NCI-H128 (cell line): Measurements from ENCODE around the gene ATP6V0A1.
"Not testable (repeated sequence)": the region's sequence is repeated elsewhere in the genome, so short reads cannot be mapped to it uniquely, and the experiment has no call there.

ENCODE experiments used
- DNase-seq: peaks from one replicate; lab custom pipeline; 2025; ENCODE audit not compliant: unreplicated experiment; lab: John Stamatoyannopoulos, UW

ATP6V0A1 gene

DNA sequence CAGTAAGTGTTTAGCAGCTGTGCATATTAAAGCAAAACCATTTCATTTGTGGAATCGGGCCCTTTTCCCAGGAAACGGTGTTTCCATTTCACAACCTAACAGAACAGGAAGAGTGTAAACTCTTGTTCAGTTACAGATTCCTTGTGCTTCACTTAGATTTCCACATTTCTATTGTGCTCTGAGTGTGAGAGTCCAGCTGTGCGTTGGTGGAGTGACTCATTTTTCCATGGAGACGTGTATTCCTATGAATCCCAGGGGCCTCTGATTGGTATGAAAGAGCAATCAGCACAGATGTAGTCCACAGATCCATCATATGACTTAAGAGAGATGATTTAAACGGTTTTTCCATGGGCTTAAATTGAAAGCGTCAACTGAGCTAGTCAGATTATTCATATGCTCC is 22.3 kb upstream of the ATP6V0A1 start:
- no peak for DNase-seq

DNA sequence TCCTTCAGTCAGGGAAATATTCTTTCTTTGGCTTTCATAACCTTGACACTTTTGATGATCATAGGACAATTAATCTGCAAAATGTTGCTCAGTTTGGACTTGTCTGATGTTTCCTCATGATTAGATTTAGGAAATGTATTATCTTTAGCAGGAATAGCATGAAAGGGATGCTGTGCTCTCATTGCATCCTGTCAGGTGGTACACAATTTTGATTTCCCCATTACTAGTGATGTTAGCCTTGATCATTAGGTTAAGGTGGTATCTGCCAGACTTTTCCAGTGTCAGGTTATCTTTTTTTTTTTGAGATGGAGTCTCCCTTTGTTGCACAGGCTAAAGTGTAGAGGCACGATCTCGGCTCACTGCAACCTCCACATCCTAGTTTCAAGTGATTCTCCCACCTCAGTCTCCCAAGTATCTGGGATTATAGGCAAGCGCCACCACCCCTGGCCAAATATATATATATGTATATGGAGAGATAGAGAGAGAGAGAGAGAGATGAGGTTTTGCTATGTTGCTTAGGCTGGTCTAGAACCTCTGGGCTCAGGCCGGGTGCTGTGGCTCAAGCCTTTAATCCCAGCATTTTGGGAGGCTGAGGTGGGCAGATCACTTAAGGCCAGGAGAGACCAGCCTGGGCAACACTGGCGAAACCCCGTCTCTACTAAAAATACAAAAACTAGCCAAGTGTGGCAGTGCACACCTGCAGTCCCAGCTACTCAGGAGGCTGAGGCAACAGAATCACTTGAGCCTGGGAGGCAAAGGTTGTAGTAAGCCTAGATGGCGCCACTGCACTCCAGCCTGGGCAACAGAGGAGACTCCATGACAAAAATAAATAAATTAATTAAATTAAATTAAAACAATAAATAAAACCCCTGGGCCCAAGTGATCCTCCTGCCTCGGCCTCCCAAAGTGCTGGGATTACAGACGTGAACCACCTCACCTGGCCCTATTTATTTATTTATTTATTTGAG is 19.8 kb upstream of the ATP6V0A1 start:
- no peak for DNase-seq

- no peak for DNase-seq
These were observed 17.1 kb upstream of the ATP6V0A1 start for GRCh38 chr17:42441371-42442195.

DNA sequence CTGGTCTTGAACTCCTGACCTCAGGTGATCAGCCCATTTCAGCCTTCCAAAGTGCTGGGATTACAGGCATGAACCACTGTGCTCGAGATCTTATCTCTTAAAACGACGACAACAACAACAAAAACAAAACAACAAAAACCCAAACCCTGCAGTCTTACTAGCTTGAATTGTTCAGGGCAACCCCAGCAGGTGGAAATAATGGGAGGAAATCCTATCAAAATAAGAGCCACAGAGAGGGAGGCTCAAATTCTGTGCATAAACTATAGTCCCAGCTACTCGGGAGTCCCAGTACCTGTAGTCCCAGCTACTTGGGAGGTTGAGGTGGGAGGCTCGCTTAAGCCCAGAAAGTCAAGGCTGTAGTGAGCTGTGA is 16.5 kb upstream of the ATP6V0A1 start:
- DNase-seq: no peak

DNA sequence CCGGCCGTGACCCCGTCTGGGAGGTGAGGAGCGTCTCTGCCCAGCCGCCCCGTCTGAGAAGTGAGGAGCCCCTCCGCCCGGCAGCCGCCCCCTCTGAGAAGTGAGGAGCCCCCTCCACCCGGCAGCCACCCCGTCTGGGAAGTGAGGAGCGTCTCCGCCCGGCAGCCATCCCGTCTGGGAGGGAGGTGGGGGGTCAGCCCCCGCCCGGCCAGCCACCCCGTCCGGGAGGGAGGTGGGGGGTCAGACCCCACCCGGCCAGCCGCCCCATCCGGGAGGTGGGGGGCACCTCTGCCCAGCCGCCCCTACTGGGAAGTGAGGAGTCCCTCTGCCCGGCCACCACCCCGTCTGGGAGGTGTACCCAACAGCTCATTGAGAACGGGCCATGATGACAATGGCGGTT is 9.5 kb upstream of the ATP6V0A1 start:
- DNase-seq: not testable (repeated sequence)

DNA sequence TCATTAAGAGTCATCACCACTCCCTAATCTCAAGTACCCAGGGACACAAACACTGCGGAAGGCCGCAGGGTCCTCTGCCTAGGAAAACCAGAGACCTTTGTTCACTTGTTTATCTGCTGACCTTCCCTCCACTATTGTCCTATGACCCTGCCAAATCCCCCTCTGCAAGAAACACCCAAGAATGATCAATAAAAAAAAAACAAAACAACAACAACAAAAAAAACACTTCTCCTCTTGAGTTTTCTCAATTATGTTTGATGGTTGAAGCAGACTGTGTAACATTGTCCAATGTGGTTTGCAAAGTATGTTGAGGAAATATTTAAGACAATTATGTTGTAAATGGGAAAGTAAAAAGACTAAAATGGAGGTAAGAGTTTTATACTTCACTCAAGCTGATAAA is 8.8 kb upstream of the ATP6V0A1 start:
- not testable (repeated sequence) for DNase-seq

- DNase-seq: not testable (repeated sequence)
These were observed 7.4 kb upstream of the ATP6V0A1 start for GRCh38 chr17:42451270-42451669.

GRCh38 chr17:42453439-42453838 is 5.2 kb upstream of the ATP6V0A1 start:
- no peak for DNase-seq

DNA sequence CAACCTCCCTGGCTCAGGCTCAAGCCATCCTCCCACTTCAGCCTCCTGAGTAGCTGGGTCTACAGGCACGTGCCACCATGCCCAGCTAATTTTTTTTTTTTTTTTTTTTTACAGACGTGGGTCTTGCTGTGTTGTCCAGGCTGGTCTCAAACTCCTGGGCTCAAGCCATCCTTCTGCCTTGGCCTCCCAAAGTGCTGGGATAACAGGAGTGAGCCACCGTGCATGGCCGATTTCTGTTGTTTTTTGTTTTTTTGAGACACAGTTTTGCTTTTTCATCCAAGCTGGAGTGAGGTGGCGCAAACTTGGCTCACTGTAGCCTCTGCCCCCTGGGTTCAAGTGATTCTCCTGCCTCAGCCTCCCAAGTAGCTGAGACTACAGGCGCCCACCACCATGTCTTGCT is 3.7 kb upstream of the ATP6V0A1 start:
- not testable (repeated sequence) for DNase-seq

DNA sequence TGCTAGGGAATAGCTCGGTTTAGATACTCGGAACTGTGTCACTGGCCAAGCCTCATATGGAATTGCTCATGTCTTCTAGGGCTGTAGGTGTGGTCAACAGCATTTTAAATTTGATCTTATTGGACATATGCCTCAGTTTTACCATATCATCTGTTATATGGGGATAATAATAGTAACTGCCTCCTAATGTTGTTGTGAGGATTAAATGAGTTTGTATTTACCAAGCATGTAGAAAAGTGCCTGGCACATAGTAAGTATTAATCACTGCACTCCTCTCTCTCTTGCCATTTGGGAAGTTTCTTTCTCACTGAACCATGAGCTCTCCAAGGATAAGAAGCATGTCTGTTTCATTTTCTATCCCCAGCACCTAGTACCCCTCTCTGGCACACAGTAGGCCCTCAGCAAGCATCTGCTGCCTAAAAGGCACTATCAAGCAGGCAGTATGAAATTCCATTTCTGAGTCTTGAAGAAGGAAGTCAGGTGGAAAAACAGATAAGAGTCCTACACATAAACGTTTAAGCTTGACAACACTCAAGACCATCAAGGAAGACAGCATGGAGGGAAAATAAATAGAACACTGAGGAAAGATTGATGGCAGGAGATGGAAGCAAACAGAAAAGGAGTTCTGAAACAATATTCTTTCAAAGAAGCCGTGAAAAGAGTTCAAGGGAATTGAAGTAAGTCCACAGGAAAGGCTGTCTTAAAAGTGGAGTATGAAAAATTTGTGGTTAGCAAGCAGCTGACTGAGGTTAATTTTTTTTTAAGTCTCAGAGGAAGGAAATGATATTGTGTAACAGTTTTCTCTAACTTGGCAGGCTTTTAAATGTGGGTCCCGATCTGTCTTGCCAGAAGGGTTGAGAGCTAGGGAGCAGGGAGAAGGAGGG is 2.2 kb upstream of the ATP6V0A1 start:
- DNase-seq: no peak

DNA sequence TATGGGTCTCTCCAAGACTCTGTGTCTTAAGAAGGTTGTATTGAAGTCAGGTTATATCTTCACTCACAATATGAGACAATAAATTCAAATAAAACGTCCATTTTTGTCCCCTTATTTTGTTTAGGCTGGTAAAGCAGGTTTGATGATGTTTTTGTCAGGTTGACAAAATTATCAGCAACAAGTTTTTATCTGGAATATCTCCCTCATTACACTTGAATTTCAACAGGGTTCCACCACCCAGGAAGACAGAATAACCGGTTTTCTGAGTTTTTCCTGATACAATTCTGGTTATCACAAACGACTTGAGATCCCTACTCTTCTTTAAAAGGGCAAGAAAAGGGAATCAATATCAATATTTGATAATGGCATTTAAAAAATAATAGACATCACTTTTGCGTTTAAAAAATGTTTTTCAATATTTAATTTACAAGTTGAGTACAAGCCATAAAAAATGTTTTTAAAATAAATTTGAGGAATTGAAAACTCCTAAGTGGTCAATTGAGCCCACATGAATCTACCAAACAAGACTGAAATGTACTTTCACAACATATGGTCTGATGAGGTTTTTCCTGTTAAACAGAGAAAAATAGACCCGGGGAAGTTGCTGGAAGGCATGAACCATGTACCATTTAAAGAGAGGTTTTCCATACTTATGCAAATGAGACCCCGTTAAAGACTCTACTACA is 1.4 kb upstream of the ATP6V0A1 start:
- DNase-seq: no peak

- no peak for DNase-seq
These were observed 650 bp downstream of the ATP6V0A1 start for GRCh38 chr17:42459256-42459800.

GRCh38 chr17:42459801-42460281 is 1.2 kb downstream of the ATP6V0A1 start:
- DNase-seq: no peak

GRCh38 chr17:42460371-42460770 is 1.7 kb downstream of the ATP6V0A1 start:
- DNase-seq: no peak

- no peak for DNase-seq
These were observed 5.3 kb downstream of the ATP6V0A1 start for GRCh38 chr17:42463976-42464400.

GRCh38 chr17:42467889-42468288 is 9.2 kb downstream of the ATP6V0A1 start:
- no peak for DNase-seq

DNA sequence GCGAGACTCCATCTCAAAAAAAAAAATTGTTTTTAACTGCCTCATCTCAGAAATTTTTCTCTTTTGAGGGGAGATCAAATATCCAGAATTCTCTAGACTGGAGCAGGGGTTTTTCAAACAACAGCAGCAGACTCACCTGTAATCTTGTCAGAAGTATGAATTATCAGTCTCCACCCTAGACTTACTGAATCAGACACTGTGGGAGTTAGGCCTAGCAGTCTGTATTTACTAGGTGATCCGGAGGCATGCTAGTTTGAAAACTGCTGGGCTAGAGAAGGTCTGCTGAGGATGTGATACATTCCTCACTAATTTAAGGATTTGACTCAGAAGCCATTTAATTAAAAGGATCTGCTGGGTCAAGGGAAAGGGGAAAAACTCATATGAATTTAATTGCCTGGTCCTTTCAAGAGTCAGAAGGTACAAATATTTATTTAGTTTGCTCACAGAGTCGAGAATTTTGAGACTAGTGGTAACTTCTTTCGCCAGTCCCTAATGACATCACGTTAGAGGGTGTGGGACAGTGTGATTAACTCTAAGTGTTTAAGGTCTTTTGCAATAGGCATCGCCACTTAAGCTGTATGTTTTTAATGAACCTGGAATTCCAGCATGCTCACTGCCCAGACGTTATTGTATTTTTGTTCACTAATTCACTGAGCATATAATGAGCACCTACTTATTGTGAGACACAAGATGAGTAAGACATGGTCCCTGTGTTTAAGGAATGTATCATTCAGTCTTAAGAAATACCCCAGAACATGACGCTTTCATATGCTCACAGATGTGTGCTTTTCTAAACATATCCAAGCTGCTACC is 14.2 kb downstream of the ATP6V0A1 start:
- no peak for DNase-seq

GRCh38 chr17:42474276-42474675 is 15.6 kb downstream of the ATP6V0A1 start:
- DNase-seq: no peak

- no peak for DNase-seq
These were observed 16.4 kb downstream of the ATP6V0A1 start for GRCh38 chr17:42475121-42475520.
